Activated CD4-positive, alpha-beta T cell treated with anti-CD3 and anti-CD28 coated beads, Interleukin-10, Interleukin-2, amounts not matched to agents 100 ng/mL and 50 ng/mL, durations not matched to agents 16 hours and 8 hours (primary cell): ENCODE measurements around the gene PCDHA6.
"Not testable (repeated sequence)": the region's sequence is repeated elsewhere in the genome, so short reads cannot be mapped to it uniquely, and the experiment has no call there.

Experiments used
- DNase-seq: peaks from one replicate; pipeline ENCODE4 v3.0.0-alpha.2; 2020

The PCDHA6 gene

GRCh38 chr5:140827704-140828361 lies at the start of gene PCDHA6:
TSS of gene PCDHA6 (plus strand) at chr5:140827960. CDS start at chr5:140828092, 132 bp downstream.
- DNase-seq: no peak

GRCh38 chr5:140780512-140780911 lies 47.2 kb upstream of the PCDHA6 start:
- DNase-seq: no peak

- DNase-seq: no peak
Observed at GRCh38 chr5:140785905-140786686, 41.7 kb upstream of the PCDHA6 start, which contains the start of gene PCDHA1. TSS of gene PCDHA1 (plus strand) at chr5:140786140.

GRCh38 chr5:140787422-140787821 lies 40.3 kb upstream of the PCDHA6 start:
- not testable (repeated sequence) for DNase-seq

GRCh38 chr5:140787849-140788504 lies 39.8 kb upstream of the PCDHA6 start:
- not testable (repeated sequence) for DNase-seq

GRCh38 chr5:140791089-140791488 lies 36.7 kb upstream of the PCDHA6 start:
- no peak for DNase-seq

GRCh38 chr5:140794595-140795258 lies 33.0 kb upstream of the PCDHA6 start, which contains the start of gene PCDHA2:
TSS of gene PCDHA2 (plus strand) at chr5:140794852.
- no peak for DNase-seq

GRCh38 chr5:140795259-140795641 lies 32.5 kb upstream of the PCDHA6 start:
- no peak for DNase-seq

GRCh38 chr5:140796072-140796717 lies 31.6 kb upstream of the PCDHA6 start:
- not testable (repeated sequence) for DNase-seq

GRCh38 chr5:140796718-140797095 lies 31.1 kb upstream of the PCDHA6 start:
- DNase-seq: no peak

- no peak for DNase-seq
Observed at GRCh38 chr5:140800816-140801493, 26.8 kb upstream of the PCDHA6 start, which contains the start of gene PCDHA3. TSS of gene PCDHA3 (plus strand) at chr5:140801057.

- DNase-seq: no peak
Observed at GRCh38 chr5:140801494-140801841, 26.3 kb upstream of the PCDHA6 start.

GRCh38 chr5:140802381-140802780 lies 25.4 kb upstream of the PCDHA6 start:
- DNase-seq: not testable (repeated sequence)

- no peak for DNase-seq
Observed at GRCh38 chr5:140802781-140803271, 24.9 kb upstream of the PCDHA6 start.

GRCh38 chr5:140806834-140807775 lies 20.7 kb upstream of the PCDHA6 start, which contains the start of gene PCDHA4:
TSS of gene PCDHA4 (plus strand) at chr5:140807068.
- DNase-seq: peak; percentile 28

GRCh38 chr5:140808241-140808888 lies 19.4 kb upstream of the PCDHA6 start:
- DNase-seq: not testable (repeated sequence)

- no peak for DNase-seq
Observed at GRCh38 chr5:140808889-140809291, 18.9 kb upstream of the PCDHA6 start.

- DNase-seq: peak; percentile 21
Observed at GRCh38 chr5:140821375-140822280, 6.1 kb upstream of the PCDHA6 start, which contains the start of gene PCDHA5. TSS of gene PCDHA5 (plus strand) at chr5:140821613.

GRCh38 chr5:140822281-140822629 lies 5.5 kb upstream of the PCDHA6 start:
- DNase-seq: no peak
